ENCODE data around the gene SMG6.
A peak's percentile ranks its signal among the peaks of the same experiment; 100 is the strongest.
"Not testable (repeated sequence)": the region's sequence is repeated elsewhere in the genome, so short reads cannot be mapped to it uniquely, and the experiment has no call there.

Gene SMG6

DNA sequence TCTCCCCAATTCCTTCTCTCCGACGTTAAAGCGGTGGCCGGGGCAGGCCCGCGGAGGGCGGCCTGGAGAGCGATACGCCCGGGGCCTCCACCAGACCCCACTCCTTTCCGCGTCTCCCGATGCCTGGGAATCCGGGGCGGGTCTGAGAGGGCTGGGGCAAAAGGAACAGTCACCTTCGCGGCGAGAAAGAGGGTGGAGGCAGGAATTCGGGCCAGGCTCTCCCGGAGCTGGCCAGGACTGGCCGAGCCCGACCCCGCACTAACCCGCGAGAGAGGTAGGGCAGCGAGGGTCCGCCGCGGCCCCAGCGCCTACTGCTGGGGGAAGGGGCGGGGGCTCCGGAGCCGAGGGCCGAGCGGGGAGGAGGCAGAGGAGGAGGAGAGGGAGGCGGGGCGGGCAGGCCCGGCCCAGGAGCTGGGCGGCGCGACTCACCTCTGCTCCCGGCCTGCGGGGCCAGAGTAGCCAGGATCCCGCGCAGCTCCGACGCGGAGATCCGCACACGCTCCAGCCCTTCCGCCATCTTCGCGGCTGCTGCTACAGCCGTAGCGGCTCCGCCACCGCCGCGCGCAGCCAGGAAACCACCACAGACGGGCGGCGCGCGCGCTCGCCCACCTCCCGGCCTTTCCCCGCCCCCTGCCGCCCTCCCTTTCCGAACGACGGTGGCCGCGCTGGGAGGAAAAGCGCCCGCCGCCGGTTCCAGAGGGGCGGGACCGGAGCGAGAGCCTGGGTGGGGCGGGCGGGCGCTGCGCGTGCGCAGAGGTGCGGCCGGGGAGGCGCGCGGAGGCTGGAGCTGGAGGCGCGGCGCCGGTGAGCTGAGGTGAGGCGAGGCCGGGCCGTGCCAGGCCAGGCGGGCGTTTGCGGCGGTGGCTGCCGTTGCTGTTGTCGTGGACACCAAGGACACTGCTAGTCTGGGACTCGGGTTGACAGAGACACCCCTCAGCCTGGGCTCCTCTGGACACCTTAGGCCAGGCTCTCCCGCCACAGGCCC, at the start of gene SMG6, which contains the start of gene SRR:
Gene SMG6, minus strand, starts transcription at position 582 of the 985 bp plus-strand sequence. Its CDS starts 65 bp downstream, at position 517.
Gene SRR, plus strand, starts transcription at position 747 of the 985 bp plus-strand sequence. CDS start 11,611 bp downstream, outside the sequence.
- DNase-seq (ENCODE audit: low read depth, low spot score): peak; percentile 61

DNA sequence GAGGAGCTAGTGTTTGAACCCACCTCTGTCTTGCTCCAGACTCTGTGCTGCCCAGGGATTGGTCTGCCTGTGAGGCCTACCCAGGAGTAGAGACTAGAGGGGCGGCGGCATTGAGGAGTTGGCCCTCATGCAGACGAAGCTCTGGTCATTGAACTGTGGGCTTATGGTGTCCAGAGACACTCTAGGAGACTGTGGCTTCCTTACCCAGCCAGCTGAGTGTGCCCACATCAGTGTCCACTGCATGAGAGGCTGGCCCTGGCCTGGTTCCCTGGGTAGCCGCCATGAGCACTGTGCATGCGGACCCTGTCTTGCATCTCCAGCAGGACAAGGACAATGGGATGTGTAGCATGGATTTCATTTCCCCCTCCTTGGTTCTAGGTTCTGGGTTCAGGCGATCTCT, 47.7 kb upstream of the SMG6 start:
- no peak for DNase-seq (ENCODE audit: low read depth, low spot score)

DNA sequence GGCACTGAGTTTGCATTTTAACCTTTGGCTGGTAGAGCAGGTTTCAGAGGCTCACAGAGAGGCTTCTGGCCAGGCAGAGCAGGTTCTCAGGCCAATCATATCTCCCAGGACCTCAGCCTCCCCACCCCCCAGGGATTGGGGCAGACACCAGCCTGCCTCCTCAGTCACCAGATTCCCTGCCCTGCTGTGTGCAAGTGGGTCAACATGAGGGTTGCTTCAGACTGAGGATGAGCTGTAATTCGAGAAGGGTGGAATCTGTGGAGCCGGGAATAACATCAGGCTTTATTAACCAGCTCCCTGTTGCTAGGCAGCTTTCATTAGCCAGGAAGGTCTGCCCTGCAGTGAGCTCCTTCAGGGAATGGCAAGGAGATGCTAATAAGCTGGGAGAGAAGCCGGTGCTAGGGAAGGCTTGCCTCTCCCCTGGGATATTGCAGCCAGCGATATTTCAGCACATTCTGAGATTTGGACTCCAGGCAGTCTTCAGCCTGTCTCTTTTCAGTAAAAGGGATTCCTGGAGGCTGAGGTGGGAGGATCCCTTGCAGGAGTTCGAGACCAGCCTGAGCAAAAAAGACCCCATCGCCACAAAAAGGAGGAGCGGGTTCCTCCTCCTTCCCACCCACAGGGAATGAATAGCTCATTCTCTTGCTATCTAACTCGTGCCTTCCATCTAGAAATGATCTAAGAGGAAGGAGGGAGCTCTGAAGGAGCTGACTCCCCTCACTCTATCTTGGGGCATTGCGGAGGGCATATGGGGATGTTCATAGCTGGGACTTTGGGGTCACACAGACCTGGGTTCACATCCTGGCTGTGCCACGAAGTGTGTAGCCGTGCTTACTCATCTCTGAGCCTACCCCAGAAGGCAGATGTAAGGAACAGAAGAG, 44.5 kb upstream of the SMG6 start:
- DNase-seq (ENCODE audit: low read depth, low spot score): peak; percentile 78

DNA sequence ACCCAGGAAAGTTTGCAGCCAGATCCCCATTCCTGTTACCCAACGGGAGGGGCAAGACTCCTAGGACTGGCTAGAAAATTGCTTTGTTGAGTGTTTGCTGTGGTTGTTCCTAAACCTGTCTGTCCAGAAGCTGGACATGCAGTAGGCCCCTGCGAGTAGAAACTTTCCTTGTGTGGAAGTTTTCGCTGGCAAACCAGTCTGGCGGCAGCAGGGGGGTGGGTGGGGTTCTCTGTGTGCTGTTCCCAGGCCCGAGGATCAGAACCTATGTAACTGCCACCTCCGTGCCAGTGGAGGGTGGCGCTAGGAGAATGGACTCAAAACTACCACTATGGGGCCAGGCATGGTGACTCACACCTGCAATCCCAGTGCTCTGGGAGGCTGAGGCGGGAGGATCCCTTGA, 42.9 kb upstream of the SMG6 start:
- no peak for DNase-seq (ENCODE audit: low read depth, low spot score)

DNA sequence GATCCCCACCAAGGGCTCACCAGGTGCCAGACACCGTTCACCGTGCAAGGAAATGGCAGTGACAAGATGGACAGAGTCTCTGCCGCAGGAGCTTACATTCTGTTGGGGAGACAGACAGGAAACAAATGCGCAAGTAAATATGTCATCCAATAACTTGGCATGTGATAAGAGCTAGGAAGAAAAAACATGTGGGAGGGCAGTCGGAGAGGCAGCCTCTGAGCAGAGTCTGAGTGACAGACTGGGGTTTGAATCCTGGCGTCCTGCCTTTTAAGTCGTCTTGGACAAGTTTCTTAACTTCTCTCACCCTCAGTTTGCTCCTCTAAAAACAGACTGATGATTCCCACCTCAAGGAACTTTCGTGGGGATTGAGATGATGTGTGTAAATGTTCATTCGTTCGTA, 40.9 kb upstream of the SMG6 start:
- no peak for DNase-seq (ENCODE audit: low read depth, low spot score)

DNA sequence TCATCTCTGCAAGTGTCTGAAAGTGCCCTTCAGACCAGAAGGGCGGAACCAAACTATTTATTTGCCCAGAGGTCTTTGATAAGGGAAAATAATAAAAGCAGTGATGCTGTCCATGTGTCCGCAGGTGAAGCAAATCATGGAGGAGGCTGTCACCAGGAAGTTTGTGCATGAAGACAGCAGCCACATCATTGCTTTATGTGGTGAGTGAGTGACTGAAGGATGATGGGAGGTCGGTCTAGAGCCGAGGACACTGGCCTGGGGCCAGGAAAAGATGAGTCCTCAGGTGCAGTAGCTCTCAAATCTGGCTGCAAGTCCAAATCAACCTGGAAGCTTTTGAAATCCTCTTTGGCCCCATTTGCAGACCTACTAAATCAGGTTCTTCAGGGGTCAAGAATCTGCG, 39.8 kb upstream of the SMG6 start:
- DNase-seq (ENCODE audit: low read depth, low spot score): no peak

DNA sequence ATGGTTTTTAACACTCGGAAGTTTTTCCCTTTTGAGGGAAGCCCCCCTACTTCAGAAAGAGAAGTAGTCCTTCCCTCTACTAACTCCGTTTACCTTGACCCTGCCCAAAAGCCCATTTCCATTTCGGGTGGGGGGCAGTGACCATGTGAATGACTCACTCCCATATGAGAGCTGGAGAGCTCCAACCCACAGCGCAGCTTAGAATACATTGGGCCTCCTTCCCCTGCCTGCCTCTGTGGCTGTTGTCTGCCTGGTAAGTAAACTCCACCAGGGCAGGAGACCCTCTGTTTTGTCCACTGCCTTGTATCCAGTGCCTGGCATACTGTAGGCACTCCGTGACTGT, 34.7 kb upstream of the SMG6 start:
- DNase-seq (ENCODE audit: low read depth, low spot score): no peak

DNA sequence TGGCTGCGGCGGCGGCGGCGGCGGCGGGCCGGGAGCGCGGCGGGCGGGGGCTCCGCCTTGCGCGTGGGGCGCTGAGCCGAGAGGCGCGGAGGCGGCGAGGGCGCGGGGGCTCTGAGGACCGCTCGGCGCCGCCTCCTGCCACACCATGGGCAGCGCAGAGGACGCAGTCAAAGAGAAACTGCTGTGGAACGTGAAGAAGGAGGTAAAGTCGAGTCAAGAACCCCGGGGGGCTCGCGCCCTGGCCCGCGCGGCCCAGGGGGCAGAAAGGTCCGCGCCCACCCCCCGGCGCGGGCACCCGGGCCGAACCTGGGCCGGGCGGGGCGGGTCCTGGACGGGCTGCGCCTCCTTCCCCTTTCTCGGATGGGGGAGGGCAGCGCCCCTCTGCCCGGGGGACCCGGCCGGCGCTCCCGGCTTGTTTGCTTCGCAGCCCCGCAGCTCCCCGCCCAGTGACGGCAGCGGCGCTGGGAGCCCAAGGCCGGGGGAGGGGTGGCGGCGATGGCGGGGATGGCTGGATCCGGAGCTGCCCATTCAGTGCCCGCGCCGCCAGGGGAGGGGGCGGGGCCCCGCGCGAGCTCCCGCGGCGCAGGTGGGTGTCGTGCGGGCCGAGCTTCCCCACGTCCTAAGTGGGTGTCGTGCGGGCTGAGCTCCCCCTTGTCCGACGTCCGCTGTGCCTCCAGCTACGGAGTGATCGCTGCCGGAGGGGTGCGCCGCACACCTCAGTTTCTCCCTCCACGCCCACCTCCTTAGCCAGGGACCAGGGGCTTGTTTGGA, 34.1 kb upstream of the SMG6 start:
- DNase-seq (ENCODE audit: low read depth, low spot score): no peak

DNA sequence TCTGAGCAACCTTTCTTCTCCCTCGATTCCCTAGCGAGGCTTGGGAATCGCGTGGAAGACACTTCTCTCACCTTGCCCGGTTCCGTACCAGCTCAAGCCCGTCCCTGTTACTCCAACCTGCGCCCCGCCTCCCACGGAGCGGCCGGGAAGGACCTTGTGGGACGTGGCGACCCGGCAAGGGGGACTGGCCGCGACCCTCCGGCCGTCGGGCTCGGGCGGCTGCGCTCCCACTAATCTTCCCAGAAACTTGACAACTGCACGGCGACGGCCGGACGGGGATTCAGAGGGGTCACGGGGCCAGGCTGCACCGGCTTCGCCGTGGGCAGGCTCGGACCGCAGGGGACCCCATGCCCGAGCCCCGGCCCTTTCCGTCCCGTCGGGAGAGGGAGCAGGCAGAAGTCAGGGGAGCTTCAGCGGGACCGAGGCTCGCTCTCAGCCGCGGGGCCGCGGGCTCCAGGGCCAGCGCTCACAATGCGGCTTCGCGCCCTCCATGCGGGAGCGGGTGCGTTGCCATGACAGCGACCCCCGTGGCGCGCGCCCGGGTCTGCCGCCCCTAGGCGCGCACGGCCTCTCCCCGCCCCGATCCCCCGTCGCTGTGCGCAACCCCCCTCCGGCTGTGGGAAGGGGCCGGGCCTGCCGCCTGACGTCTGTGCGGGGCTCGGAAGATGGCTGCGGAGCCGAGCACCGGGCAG, 33.4 kb upstream of the SMG6 start, which contains the start of gene SGSM2:
Gene SGSM2, plus strand, starts transcription at position 650 of the 692 bp plus-strand sequence. CDS start 188 bp downstream, outside the sequence.
- no peak for DNase-seq (ENCODE audit: low read depth, low spot score)

DNA sequence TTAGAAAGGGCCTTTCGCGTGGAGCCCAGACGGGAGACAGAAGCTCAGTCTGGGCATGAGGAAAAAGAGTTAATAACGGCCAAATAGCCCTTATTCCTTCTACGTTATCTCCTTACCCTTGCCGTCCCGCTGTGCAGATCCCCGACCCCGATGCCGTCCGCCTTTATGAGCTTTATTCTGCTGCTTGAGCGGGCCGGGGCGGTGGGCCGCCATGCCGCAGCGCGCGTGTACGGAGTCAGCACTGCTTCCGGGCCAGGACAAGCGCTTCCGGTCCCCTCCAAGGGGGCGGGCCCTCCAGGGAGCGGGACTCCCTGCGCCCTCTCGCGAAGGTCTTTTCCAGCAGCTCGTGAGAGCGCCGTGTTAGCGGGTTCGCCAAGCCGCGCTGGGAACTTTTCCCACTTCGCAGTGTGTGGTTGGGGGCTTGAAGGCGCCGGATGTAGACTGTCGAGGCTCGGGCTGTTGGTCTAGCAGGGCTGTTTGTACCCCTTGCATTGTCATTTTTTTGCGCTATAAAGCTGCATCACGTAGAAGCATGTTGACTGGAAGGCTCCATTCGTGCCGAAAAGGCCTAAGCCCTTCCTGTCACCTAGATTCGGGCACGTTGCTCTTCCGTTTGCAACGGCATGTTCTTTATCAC, 32.7 kb upstream of the SMG6 start, which contains the start of gene TSR1:
Gene TSR1, minus strand, starts transcription at position 243 of the 637 bp plus-strand sequence. Its CDS starts 30 bp downstream, at position 213.
- peak; percentile 53 for DNase-seq (ENCODE audit: low read depth, low spot score)

DNA sequence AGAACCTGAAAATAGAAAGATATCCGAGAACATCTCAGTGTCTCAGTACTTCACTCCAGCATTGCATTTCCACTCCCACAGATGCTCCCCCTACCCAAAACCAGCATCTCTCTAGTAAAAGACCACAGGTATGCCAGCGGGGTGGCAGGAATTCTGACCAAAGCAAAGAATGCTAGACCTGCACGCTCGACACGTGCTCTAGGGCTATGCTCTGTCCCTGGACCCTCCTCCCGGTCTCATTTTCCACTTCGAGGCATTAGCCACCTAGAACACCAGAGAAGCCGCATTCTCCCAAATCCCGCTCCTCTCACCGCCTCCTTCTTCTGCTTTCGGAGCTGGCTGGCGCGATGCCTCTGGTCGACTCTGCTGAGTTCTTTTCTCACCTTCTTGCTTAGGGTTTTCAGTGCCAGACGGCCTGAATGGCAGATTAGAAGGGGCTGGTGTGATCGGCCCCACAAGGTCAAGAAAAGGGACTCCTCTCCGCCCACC, 32.2 kb upstream of the SMG6 start:
- DNase-seq (ENCODE audit: low read depth, low spot score): no peak

DNA sequence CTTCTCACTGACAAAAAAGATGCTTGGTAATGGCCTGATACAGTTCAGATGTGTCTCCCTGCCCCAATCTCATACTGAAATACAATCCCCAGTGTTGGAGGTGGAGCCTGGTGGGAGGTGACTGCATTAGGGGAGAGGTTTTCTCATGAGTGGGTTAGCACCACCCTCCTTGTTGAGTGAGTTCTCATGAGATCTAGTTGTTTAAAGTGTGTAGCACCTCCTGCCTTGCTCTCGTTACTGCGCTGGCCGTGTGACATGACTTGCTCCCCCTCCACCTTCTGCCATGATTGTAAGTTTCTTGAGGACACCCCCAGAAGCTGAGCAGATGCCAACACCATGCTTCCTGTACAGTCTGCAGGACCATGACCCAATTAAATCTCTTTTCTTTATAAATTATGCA, 27.7 kb upstream of the SMG6 start:
- no peak for DNase-seq (ENCODE audit: low read depth, low spot score)

DNA sequence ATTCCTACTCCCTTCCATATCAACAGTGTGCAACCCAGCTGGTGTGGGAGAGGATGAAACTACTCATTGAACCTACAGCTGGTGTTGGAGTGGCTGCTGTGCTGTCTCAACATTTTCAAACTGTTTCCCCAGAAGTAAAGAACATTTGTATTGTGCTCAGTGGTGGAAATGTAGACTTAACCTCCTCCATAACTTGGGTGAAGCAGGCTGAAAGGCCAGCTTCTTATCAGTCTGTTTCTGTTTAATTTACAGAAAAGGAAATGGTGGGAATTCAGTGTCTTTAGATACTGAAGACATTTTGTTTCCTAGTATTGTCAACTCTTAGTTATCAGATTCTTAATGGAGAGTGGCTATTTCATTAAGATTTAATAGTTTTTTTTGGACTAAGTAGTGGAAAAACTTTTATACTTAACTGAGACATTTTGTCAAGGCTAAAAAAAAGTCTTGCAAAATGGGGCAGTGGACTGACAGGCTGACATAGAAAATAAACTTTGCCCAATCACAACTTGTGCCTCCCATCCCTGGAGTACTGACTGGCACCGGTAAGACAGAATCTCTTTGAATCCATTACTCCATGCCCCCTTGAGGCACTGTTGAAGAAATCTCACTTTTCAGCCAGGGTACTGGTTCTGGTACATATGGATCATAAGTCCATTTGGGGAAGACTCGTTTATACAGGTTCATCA, 20.2 kb upstream of the SMG6 start:
- no peak for DNase-seq (ENCODE audit: low read depth, low spot score)

DNA sequence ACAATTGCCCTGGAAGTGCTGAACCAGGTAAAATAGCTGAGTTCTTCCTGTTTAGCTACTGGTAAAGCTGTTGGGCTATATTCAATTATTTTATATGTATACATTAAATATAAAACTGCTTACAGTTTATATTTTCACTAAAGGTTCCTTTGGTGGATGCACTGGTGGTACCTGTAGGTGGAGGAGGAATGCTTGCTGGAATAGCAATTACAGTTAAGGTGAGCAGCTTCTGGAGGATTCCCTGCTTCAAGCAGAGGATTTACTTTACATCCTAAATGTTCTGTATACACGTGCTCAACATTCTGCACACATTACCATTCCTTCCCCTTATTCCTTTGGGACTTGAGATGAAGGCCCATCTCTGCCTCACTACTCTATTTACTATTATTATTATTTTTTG, 17.8 kb upstream of the SMG6 start:
- DNase-seq (ENCODE audit: low read depth, low spot score): no peak

DNA sequence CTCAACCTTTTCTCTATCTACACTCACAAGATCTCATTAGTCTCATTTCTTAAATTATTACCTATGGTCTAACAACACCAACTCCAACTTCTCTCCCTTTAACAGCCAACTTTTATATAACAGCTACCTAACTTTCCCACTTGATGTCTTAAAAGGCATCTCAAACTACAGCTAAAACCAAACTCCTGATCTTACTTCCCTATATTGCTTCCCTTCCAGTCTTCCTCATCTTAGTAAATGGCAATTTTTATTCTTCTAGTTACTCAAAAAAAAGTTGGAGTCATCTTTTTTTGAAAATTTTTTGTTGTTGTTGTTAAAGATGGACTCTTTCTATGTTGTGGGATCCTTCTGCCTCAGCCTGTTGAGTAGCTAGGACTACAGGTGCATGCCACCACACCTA, 15.5 kb upstream of the SMG6 start:
- no peak for DNase-seq (ENCODE audit: low read depth, low spot score)

DNA sequence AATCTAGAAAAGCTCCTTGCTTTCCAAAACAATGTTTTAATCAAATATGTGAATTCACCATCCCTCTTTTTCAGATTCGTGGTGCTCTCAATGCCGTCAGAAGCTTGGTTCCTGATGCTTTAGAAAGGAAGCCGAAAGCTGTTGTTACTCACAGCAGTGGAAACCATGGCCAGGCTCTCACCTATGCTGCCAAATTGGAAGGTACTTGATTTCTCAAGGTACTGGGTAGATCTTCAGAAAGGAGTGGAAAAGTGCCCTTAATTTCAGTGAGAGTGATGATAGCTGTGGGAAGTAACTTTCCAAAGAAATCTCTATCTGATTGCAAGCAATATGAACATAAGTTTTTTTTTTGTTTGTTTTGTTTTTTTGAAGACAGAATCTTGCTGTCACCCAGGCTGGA, 14.2 kb upstream of the SMG6 start:
- DNase-seq (ENCODE audit: low read depth, low spot score): no peak

DNA sequence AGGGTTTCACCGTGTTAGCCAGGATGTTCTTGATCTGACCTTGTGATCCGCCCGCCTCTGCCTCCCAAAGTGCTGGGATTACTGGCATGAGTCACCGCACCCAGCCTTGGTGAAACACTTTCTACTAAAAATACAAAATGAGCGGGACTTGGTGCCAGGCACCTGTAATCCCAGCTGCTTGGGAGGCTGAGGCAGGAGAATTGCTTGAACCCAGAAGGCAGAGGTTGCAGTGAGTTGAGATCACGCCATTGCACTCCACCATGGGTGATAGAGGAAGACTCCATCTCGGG, 13.3 kb upstream of the SMG6 start:
- DNase-seq (ENCODE audit: low read depth, low spot score): not testable (repeated sequence)

DNA sequence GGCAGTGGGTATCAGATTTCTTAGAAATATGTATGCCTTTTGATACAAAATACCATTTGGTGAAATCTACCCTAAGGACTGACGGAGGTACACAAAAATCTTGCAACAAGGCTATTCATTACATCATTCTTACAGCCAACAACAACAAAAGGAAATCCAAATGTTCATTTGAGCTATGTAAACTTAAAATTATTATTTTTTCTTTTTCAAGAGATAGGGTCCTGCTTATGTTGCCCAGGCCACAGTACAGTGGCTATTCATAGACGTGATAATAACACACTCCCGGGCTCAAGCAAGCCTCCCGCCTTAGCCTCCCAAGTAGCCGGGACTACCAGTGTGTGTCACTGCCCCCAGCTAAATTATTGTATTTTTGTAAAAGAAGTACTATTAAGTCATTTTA, 9.2 kb upstream of the SMG6 start:
- DNase-seq (ENCODE audit: low read depth, low spot score): no peak

DNA sequence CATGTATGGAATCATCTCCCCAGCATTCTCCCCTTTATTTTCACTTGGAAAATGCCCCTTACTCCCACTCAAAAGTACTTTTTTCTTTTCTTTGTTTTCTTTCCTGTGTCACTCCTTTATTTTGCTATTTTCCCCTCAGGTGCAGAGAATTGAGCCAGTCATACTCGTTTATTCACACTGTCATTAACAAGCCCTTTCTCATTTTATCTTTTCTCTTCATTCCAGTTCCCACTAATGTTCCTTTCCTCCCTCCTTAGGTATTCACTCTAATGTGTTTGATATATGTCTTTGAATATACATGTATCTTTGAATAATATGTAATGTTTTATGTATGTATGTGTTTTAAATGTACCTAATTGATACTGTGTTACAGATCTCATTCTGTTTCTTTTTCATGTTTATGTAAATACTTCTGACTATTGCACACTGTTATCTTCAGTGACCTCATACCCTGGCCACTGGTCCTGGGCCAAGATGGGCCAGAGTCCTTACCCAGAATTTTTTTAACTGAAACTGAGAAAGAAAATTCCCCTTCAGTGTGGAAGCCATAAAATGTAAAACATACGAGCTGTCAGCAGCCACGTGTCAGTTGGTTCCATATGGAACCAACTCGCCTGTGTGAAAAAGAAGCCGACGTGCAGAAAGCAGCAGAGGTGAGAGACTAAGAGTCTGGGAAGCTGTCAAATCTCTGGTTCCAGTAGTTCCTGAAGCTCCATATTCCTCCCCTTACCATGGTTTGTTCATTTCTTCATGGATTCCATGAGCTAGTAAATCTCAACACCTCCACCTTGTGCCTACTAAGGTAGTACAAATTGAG, 6.0 kb upstream of the SMG6 start:
- no peak for DNase-seq (ENCODE audit: low read depth, low spot score)
